KBM-7 (cell line): ENCODE measurements around the gene CFAP58.
A peak's percentile ranks its signal among the peaks of the same experiment; 100 is the strongest.

Experiments
- DNase-seq: peaks from one replicate; pipeline ENCODE4 v3.0.0-alpha.2; 2015
- in situ Hi-C: fragments of 300-500 bp; cut with MboI; formaldehyde crosslinking; loops from 2 replicates; pipeline ENCODE4 v1.14.3; 2020; ENCODE audit warnings: low sequenced_read_pairs, low pct_unique_long_range_greater_than_20kb, mixed read lengths

Gene CFAP58

DNA sequence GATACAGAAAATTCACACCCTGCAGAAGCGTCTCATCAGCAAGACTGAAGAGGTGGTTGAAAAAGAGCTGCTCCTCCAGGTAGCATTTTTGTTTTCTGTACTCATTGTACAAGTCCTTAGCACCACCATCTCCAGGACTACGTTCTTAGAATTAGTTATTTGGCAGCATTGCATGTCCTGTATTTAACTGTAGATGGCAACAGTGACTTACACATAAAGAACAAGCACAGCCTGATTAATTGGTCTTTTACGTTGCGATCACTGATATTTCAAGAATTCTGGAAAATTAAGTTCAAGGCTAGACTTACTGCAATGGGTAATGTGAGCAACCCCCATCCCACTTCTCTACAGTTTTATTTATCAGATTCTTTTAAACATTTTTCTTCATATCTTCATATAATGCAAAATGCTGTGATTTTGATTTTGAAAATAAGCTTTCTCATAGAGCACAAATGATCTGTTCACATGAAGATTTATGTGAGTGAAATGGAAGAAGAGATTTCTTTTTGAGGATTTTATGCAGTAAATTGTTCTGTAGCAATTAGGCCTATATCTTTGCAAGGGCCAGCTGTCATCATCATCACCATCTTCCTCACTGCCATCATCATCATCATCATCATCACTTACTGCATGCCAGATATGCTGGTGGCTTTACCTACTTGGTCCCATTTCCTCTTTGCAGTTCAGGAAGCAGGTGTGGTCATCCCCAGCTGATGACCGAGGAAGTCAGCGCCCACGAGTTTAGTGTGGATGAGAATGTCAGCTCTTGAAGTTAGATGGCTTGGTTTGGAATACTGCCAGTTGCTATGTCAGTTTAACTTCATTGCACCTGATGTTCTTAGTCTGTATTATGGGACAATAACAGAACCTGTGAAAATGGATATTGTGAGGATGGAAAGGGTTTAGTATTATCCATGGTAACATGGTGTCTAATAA lies 53.4 kb downstream of the CFAP58 start:
- in situ Hi-C loops, result no loop called here
- DNase-seq, result peak; percentile 12

DNA sequence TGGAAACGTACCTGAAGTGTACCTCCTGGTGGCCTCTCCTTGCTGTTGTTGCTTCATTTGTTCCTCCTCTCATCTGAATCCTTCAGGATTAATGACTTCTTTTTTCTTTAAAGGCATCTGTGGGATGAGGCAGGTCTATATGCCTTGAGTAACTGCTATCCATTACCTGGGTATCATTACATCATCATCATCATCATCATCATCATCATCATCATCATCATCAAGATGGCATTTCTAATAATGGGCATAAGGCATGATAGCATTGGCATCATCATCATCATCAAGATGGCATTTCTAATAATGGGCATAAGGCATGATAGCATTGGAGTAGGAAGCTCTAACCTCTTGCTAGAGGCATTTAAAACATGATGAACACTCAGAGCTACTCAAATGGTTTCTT lies 59.9 kb downstream of the CFAP58 start:
- in situ Hi-C loops, result no loop called here

GRCh38 chr10:104415526-104416165 lies 62.0 kb downstream of the CFAP58 start:
- no peak for DNase-seq
- in situ Hi-C loops, result no loop called here

More for the DNA sequence above, 59.9 kb downstream of the CFAP58 start:
- no peak for DNase-seq

- in situ Hi-C loops, result no loop called here
- no peak for DNase-seq
Measured at GRCh38 chr10:104416851-104417250, 63.2 kb downstream of the CFAP58 start.

DNA sequence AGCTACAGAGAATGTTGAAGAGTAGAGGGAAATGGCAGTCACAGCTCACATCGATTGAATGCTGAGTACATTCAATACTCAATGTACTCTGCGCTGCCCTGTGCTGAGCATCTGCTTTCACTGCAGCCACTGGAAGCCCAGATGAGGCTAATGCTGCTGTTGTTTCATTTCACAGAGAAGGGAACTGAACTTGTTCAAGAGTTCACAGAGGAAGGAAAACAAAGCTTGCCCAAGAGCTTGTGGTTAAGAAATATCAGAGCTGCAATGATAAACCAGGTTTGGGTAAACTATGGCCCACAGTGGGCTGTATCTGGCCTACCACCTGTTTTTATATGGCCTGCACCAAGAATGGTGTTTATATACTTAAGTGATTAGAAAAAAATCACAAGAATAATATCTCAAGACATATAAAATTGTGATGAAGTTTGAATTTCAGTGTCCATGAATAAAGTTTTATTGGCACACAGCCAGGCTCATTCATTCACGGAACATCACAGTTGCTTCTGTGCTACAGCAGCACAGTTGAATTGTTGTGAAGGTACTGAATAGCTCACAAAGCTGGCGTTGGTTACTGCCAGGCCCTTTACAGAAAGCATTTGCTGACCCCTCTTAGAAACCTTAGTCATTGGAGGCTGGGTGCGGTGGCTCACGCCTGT lies 64.1 kb downstream of the CFAP58 start:
- DNase-seq, result no peak
- in situ Hi-C loops, result no loop called here

GRCh38 chr10:104424719-104425118 lies 71.1 kb downstream of the CFAP58 start:
- in situ Hi-C loops, result no loop called here
- no peak for DNase-seq

DNA sequence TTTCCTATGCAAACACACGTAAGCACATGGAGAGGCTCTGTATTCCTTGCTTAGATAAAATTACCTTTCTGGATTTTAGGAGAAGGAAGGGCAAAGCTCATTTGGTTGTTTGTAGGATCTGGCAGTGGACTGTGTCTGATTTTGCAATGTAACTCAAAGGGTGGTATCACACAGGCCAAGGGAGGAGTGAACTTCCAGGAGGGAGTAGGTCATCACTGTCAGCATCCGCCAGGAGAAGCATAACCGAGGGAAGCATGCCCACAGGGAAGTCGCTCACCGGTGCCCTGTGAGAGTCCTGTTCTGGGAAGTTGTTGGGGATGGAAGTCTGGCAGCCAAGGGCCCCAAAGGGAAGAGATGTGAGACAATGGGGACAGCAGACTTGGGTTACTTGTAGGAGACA lies 74.4 kb downstream of the CFAP58 start:
- in situ Hi-C loops, result no loop called here
- DNase-seq, result no peak

DNA sequence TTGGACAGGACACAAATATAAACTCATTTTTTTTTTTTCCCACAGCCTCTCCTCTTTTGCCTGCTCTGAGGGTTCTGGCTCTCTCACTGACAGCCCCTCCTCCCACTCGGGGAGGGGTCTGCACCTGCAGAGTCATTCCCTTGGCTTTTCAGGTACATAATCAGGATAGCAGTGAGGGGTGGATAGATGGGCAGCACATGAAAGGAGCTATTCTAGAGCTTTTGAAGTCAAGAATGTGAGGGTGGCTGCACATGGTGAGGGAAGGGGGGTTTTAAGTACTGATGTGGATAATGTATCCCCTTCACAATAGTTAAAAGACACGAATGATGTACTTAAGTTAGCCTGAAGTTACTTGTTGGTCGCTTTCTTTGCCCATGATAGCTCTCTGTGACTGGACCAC lies 76.2 kb downstream of the CFAP58 start:
- in situ Hi-C loops, result no loop called here
- no peak for DNase-seq

GRCh38 chr10:104430360-104430759 lies 76.7 kb downstream of the CFAP58 start:
- in situ Hi-C loops, result no loop called here
- no peak for DNase-seq

DNA sequence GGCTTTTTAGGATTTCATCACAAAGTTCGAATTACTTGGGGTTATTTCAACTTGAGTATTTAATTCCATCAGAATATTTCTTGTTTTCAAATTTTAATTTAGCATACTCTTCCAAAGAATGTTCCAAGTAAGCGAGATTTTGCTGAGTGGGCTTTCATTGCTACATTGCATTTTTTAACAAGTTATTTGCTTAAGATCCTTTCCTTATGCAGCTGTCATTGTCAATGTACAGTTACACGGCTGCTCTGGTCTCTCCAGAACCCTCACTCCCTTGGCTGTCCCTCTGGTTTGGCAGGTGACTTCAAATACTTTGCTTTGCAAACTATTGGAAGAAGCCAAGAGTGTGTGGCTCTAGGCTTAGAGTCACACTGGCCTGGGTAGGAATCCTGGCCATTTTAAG lies 80.0 kb downstream of the CFAP58 start:
- no peak for DNase-seq
- in situ Hi-C loops, result no loop called here

DNA sequence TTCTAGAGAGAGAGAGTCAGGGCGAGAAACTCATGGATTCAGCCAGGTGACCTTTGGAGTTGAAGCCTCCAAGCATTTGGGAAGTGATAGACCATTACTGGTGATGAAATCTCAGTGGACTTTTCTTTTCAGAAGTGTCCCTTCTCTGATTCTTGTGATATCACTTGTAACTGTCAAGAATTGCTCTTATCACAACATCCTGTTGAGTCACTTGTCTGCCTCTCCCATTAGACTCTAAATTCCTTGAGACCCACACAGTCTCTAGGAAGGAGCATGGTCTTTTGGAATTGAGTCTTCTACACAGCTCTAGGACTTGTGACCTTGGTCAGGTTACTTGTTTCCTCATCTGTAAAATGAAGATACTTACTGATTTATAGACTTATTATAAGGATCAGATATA lies 81.0 kb downstream of the CFAP58 start:
- in situ Hi-C loops, result no loop called here
- no peak for DNase-seq

- in situ Hi-C loops, result no loop called here
- no peak for DNase-seq
Measured at GRCh38 chr10:104435822-104436221, 82.2 kb downstream of the CFAP58 start.

- in situ Hi-C loops, result no loop called here
- no peak for DNase-seq
Measured at GRCh38 chr10:104437226-104437625, 83.6 kb downstream of the CFAP58 start.

DNA sequence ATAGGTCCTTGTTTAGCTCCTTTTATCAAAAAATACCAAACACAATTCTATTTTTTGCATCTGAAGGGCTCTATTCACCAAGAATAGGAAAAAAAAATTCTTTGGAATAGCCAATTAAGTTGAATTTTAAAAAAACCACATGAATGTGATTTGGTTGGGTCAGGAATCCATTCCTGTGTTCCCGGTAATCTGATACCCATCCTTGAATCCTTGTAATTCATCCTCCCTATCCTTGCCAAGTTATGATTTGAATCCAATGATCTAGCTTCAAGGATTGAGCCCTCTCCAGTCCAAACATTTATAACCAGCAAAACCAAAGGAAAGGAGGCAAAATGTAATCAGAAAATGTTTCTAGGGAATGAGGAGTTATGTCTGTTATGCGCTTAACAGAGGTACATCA lies 86.6 kb downstream of the CFAP58 start:
- in situ Hi-C loops, result no loop called here
- DNase-seq, result no peak

GRCh38 chr10:104441329-104442000 lies 87.8 kb downstream of the CFAP58 start:
- DNase-seq, result no peak

GRCh38 chr10:104445359-104445758 lies 91.7 kb downstream of the CFAP58 start:
- in situ Hi-C loops, result no loop called here
- no peak for DNase-seq

More at GRCh38 chr10:104441329-104442000, 87.8 kb downstream of the CFAP58 start:
- in situ Hi-C loops, result no loop called here

GRCh38 chr10:104446151-104446550 lies 92.5 kb downstream of the CFAP58 start:
- in situ Hi-C loops, result no loop called here
- no peak for DNase-seq

GRCh38 chr10:104447331-104447730 lies 93.7 kb downstream of the CFAP58 start:
- no peak for DNase-seq
- in situ Hi-C loops, result no loop called here

DNA sequence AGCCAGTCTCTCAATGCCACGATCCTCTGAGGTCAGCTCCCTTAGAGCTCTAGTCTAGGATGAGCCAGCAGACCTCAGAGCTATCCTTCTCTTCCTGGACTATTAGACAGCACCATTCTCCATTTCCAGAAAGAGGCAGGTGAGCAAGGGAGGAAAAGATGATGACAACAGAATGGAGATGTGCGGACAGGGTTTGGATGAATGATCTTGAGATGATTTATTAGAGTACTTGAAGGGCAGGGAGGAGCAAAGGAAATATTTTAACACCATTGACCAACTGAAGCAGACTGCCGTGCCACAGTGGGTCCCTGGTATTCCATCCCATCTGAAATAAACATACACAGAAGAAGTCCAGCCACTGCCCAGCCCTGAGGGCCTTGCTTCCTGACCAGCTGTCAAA lies 94.3 kb downstream of the CFAP58 start:
- in situ Hi-C loops, result no loop called here
- DNase-seq, result no peak

DNA sequence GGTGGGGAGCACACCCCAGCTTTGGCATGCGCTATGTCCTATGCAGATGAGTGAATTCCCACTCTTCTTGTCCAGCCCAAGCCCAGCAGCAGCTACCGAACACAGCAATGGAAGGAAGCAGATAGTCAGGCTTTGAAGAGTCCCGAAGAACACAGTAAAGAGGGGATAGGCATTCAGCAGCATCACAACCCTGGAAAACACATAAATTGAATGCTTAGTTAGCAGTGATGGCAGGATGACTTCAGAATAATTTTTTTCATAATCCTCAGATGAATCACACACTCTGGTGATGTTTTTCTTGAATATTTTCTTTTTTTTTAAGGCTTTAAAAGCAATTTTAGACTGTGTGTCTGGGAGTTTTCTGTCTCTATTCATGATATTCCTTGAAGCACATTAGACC lies 95.8 kb downstream of the CFAP58 start:
- DNase-seq, result no peak
- in situ Hi-C loops, result no loop called here
